Testis (tissue), 2 donors: ENCODE results near the gene FGF12.

Experiments used
- POLR2A ChIP-seq: fragments of 450-650 bp; IDR thresholded peaks from one replicate; pipeline ENCODE4 v1.6.1; 2017; ENCODE audit warnings: antibody characterized with exemption, mild to moderate bottlenecking, moderate library complexity
- TF ChIP-seq, protein P1 (sequence below), 3 experiments: fragments of 450-650 bp in 2 of 3; fragments of 200-600 bp in 1 of 3; sonication (generic) in 1 of 3; IDR thresholded peaks; one replicate each; pipeline ENCODE4 v1.5.1; 2016 to 2019; ENCODE audit warnings: antibody characterized with exemption in 3 of 3, mild to moderate bottlenecking in 2 of 3, moderate library complexity in 1 of 3

DNA sequence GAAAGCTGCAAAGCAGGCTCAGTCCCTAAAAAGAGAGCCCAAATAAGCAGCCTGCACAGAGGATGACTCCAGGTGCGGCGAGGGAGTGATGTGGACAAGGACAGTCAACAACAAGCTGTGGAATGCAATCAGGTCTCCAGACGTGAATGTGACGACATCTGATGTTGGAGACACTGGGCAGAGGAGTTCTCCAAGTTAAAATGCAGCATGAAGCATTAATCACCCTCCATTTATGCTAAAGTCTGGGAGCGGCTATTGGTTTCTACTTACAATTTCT, 316.7 kb downstream of the FGF12 start:
- TF ChIP-seq POLR2A: no peak
- TF ChIP-seq, protein P1, sequence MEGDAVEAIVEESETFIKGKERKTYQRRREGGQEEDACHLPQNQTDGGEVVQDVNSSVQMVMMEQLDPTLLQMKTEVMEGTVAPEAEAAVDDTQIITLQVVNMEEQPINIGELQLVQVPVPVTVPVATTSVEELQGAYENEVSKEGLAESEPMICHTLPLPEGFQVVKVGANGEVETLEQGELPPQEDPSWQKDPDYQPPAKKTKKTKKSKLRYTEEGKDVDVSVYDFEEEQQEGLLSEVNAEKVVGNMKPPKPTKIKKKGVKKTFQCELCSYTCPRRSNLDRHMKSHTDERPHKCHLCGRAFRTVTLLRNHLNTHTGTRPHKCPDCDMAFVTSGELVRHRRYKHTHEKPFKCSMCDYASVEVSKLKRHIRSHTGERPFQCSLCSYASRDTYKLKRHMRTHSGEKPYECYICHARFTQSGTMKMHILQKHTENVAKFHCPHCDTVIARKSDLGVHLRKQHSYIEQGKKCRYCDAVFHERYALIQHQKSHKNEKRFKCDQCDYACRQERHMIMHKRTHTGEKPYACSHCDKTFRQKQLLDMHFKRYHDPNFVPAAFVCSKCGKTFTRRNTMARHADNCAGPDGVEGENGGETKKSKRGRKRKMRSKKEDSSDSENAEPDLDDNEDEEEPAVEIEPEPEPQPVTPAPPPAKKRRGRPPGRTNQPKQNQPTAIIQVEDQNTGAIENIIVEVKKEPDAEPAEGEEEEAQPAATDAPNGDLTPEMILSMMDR (IDR thresholded peaks at IDR 0.05): no peak
